Activated naive CD8-positive, alpha-beta T cell (primary cell): ENCODE measurements around the gene CTAGE1.
"Not testable (repeated sequence)": the region's sequence is repeated elsewhere in the genome, so short reads cannot be mapped to it uniquely, and the experiment has no call there.

Experiments
- H3K27ac Mint-ChIP-seq: one replicate; pipeline ENCODE4 v1.8.0; 2021; ENCODE audit warnings: mixed read lengths
- H3K27me3 Mint-ChIP-seq: one replicate; pipeline ENCODE4 v1.8.0; 2021; ENCODE audit warnings: mixed read lengths
- H3K36me3 Mint-ChIP-seq: one replicate; pipeline ENCODE4 v1.8.0; 2021; ENCODE audit warnings: mixed read lengths
- H3K4me1 Mint-ChIP-seq: one replicate; pipeline ENCODE4 v1.8.0; 2021; ENCODE audit warnings: low read depth, mixed read lengths
- H3K4me3 Mint-ChIP-seq: one replicate; pipeline ENCODE4 v1.8.0; 2021; ENCODE audit warnings: mild to moderate bottlenecking, mixed read lengths
- H3K9me3 Mint-ChIP-seq: one replicate; pipeline ENCODE4 v1.8.0; 2021; ENCODE audit warnings: low read depth, mixed read lengths

CTAGE1 gene, protein sequence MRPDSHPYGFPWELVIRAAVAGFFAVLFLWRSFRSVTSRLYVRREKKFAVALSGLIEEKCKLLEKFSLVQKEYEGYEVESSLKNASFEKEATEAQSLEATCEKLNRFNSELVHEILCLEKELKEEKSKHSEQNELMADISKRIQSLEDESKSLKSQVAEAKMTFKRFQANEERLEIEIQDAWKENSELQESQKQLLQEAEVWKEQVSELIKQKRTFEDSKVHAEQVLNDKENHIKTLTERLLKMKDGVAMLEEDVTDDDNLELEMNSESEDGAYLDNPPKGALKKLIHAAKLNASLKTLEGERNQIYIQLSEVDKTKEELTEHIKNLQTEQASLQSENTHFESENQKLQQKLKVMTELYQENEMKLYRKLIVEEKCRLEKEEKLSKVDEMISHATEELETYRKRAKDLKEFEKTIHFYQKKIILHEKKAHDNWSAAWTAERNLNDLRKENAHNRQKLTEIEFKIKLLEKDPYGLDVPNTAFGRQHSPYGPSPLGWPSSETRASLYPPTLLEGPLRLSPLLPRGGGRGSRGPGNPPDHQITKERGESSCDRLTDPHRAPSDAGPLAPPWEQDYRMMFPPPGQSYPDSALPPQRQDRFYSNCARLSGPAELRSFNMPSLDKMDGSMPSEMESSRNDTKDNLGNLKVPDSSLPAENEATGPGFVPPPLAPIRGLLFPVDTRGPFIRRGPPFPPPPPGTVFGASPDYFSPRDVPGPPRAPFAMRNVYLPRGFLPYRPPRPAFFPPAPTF

DNA sequence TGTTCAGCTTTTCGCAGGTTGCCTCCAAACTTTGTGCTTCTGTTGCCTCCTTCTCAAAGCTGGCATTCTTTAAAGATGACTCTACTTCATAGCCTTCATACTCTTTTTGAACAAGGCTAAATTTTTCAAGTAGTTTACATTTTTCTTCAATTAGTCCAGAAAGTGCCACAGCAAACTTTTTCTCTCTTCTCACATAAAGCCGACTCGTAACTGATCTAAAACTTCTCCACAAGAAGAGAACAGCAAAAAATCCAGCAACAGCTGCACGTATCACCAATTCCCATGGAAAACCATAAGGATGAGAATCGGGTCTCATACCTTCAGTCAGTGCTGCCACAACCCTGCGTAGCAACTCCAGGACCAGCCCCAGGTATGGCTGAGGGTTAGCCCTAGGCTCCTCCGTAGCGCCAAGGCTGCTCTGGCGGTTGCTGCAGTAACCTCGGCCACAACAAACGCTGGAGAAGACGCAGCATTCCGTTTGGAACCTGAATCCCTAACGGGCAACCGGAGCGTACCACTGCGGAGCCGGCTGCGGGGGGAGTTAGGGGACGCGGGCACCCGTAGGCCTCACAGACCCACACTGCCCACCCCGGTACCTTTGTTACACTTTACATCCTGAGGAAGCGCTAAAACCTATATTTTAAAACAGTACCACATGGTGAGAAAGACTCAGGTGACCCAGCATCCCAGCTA lies at the start of gene CTAGE1:
Gene CTAGE1, minus strand, starts transcription at position 420 of the 693 bp plus-strand sequence. Its CDS starts 104 bp downstream, at position 316.
- Mint-ChIP-seq H3K4me3 (no peak within 1 kb of the TSS), H3K4me1 (no peaks in the 10 kb centered on the region), H3K9me3 (no peaks in the 10 kb centered on the region), H3K27ac (no peak within 1 kb of the TSS), H3K27me3 (no peaks in the 10 kb centered on the region), H3K36me3 (no peaks in the 10 kb centered on the region)

DNA sequence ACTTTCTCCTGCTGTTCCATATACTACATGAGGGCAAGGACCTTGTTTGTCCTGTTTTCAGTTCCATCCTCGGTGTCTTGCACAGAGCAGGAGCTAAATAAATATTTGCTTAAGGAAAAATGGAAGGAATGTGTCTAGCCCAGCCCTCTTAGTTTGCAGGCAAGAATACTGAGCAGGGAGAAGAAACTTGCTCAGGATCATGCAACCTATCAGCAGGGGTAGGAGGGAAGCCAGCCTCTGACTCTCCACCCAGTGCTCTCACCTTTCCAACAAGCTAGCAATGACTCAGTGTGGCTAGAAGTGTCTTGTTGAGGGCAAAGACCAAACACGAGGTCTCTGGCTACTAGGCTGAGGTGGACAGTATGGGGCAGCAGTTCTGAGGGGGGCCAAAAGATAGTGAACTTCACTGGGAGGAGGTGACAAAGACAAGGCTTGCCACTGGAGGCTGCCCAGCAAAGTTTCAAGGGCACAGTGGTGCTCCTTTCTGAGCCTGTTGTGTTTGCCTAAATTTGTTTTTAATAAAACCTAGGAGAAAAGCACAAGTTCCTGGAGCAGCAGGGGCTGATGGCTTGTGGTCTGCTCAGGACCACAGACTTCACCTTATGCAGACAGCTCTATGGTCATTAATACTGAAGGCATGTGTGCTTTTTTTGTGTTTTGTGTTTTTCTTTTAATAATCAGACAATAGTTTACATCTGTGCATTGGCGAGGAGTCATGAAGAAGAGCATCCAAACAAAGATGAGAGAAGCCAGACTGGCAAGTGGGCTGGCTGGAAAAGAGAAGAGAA lies 49.1 kb upstream of the CTAGE1 start:
- Mint-ChIP-seq H3K4me3 (no peak overlapping the region), H3K27ac (no peak overlapping the region), H3K4me1 (no peaks in the 10 kb centered on the region), H3K9me3 (no peaks in the 10 kb centered on the region), H3K27me3 (no peaks in the 10 kb centered on the region), H3K36me3 (no peaks in the 10 kb centered on the region)

DNA sequence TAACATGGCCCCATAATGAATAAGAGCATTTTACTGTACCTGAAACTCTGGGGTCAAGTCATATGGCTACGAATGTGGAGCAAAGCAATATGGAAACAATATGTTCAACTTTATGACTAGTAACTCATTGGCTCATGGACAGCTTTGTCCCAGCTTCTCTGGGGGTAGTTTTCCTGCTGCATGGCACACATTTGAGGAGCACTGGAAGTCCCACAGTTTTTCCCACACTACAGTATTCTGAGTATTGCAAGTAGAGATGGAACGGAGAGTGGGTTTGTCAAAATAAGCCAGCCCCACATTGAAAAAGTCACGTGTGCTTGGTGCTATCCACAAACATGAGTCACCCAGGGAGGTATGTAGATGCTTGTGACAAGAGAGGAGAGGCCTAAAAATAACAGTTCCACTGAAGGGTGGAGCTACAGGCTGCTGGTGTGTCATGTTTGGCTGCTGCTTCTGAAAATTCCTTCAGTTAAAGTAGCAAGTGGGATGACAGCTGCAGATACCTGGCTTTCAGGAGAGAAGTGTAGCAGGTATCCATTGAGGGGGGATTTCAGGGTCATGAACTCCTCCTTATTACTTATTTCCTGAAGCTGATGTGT lies 48.2 kb upstream of the CTAGE1 start:
- Mint-ChIP-seq H3K4me3 (no peak overlapping the region), H3K9me3 (no peaks in the 10 kb centered on the region), H3K27ac (no peak overlapping the region), H3K27me3 (no peaks in the 10 kb centered on the region), H3K4me1 (no peaks in the 10 kb centered on the region), H3K36me3 (no peaks in the 10 kb centered on the region)

DNA sequence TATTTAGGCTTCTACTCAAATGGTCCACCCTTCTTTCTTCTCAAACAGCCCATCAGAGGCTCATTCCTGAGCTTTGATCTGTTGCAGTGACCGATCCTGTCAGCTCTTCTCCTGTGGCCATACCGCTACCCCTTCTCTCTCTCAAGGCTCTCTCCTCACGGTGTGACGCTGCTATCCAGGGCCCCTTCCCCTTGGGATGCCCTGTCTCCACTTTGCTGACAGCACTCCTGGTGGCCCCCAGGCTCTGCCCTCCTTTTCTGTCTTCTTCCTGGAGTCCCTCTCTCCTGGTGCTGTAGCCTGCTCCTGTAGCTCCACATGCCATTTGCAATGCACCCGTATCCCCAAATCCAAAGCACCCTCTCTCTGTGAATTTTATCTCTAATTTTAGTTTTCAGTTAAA lies 45.4 kb upstream of the CTAGE1 start:
- H3K27me3 Mint-ChIP-seq = no peaks in the 10 kb centered on the region
- H3K36me3 Mint-ChIP-seq = no peaks in the 10 kb centered on the region
- H3K9me3 Mint-ChIP-seq = no peaks in the 10 kb centered on the region
- no peaks in the 10 kb centered on the region for H3K4me1 Mint-ChIP-seq
- no peak overlapping the region for H3K4me3 Mint-ChIP-seq
- H3K27ac Mint-ChIP-seq = no peak overlapping the region

DNA sequence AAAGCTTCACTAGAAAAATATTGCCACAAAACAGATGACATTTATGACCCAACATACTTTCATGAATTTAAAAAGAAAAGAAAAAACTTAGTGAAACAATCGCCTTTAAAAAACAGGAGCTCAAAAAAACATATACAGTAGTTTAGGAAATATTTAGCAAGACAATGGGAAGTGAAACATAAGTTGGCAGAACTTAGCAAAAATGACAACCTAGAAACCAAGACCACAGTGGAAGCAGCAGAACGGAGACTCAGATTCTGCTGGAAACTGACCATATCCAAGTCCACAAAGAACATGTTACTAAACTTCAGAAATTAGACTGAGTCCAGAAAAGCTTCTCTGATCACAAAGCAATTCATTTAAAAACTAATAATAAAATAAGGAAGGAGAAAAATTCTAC lies 41.8 kb upstream of the CTAGE1 start:
- H3K4me1 Mint-ChIP-seq = no peaks in the 10 kb centered on the region
- no peaks in the 10 kb centered on the region for H3K9me3 Mint-ChIP-seq
- H3K36me3 Mint-ChIP-seq = no peaks in the 10 kb centered on the region
- H3K27ac Mint-ChIP-seq = no peak overlapping the region
- H3K4me3 Mint-ChIP-seq = no peak overlapping the region
- peaks cover 2% of the 10 kb centered on the region for H3K27me3 Mint-ChIP-seq

DNA sequence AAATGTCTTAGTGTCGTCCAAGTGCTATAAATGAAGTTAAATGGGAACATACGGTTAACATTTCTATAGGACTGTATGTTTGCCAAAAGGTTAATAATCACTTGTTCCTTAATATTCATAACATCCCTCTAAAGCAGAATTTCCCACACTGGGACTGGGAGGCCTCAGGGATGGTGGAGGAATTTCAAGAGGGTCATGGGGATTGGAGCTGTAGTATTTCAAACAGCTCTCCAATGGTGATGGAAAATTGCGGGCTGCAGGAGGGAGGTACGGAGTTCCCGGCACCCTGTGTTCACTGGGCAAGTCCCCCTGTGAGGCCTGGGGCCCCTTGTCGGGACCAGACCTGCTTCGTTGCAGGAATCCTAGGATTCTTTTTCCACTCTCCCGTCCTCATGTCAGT lies 39.8 kb upstream of the CTAGE1 start:
- Mint-ChIP-seq H3K4me1 (no peaks in the 10 kb centered on the region), H3K27ac (no peak overlapping the region), H3K36me3 (no peaks in the 10 kb centered on the region), H3K9me3 (no peaks in the 10 kb centered on the region), H3K27me3 (peaks cover 5% of the 10 kb centered on the region), H3K4me3 (no peak overlapping the region)

DNA sequence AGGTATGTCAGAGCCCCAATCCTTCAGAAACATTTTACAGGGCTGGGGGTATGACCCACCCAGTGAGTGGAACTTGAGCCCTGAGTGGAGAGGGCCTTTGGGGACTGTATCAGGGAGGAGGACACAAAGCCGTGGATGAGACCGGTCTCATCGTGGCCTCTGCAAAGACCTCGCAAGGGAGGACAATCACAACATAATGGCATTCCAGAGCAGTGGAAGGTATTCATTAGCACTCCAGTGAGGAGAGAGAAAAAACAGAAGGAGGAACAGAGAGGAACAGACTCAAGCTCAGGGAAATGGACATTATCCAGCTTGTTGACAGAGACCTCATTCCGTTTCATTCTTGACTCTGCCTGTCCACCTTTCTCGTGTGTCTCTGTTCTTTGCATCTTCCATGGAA lies 38.8 kb upstream of the CTAGE1 start:
- Mint-ChIP-seq H3K4me3 (no peak overlapping the region), H3K9me3 (no peaks in the 10 kb centered on the region), H3K36me3 (no peaks in the 10 kb centered on the region), H3K27ac (no peak overlapping the region), H3K4me1 (peaks cover 3% of the 10 kb centered on the region), H3K27me3 (peaks cover 5% of the 10 kb centered on the region)

DNA sequence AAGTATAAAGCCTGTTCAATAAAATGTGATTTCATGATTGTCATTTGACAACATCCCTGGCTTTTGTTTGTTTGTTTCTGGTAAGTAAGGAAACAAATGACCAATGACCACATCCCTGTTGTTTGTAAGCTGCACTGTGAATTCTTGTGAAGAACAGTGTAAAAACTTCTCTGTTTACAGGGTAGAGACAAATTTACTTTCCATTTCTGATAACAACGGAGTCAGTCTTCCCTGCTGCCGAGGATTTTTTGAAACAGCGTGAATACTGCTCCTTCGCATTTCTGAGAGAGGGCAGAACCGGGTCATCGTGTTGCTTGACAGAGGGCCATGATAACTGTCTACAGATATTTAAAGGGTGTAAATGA lies 38.4 kb upstream of the CTAGE1 start:
- Mint-ChIP-seq H3K27ac (no peak overlapping the region), H3K4me1 (peaks cover 3% of the 10 kb centered on the region), H3K4me3 (no peak overlapping the region), H3K27me3 (peaks cover 5% of the 10 kb centered on the region), H3K9me3 (no peaks in the 10 kb centered on the region), H3K36me3 (no peaks in the 10 kb centered on the region)

DNA sequence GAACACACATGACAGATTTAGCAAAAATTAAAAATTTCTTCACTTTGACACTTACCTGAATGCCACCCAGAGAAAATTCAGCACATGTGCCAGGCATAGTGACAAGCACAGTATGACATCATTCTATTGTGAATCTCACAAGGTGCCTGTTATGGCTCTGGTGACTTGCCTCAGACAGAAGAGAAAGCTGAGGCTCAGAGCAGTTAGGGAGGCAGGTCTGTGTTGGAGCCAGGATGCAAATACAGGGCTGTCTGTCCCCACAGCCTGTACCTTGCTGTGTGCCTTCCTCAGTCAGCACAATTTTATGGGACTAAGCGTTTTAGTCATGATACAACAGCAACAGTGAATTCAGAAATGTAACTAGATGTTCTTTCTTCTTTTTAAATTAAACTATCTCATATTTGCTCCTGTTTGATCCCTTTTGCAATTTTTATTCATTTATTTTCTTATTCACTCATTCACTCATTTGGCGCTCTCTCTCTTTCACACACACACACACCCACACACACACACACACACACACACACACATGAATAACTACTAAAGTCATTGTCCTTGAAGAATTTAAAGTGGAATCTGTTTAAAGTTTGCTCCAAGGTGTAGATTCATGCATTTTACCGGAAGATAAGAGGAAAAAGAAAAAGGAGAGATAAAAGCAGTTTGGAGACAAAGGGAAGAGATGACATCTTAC lies 37.9 kb upstream of the CTAGE1 start:
- H3K27me3 Mint-ChIP-seq = peaks cover 5% of the 10 kb centered on the region
- H3K27ac Mint-ChIP-seq = no peak overlapping the region
- peaks cover 3% of the 10 kb centered on the region for H3K4me1 Mint-ChIP-seq
- H3K9me3 Mint-ChIP-seq = no peaks in the 10 kb centered on the region
- no peaks in the 10 kb centered on the region for H3K36me3 Mint-ChIP-seq
- no peak overlapping the region for H3K4me3 Mint-ChIP-seq

DNA sequence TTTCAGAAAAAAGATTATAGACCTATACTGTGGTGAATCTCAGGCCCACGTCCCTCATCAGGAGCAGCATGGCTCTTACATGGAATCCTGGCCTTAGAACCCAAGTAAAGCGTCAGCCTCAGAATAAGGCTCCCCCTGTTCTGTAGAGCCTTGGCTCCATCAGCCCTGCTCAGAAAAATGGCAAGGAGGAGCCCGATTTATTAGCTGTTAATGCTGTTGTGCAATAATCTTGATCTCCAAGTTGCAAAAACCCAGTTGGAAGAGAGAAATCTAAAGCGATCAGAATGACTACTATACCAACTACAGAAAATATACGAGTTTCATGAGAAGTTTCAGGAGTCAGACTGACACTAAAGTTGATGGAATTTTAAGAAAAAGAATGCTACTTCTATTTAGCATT lies 35.6 kb upstream of the CTAGE1 start:
- H3K4me3 Mint-ChIP-seq = no peak overlapping the region

DNA sequence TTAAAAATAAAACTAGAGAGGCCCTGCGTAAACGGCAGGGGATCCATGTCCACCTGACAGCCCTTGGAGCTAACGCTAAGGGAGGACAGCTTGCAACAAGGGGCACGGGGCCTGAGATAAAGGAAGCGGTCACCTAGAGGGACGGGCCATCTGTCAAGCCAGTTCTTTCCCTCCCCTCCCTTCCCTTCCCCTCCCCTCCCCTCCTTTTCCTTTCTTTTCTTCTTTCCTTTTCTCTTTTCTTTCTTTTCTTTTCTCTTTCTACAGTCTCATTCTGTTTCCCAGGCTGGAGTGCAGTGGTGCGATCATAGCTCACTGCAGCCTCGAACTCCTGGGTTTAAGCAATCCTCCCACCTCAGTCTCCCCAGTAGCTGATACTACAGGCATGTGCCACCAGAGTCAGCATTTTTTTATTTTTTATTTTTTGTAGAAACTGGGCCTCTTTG lies 34.5 kb upstream of the CTAGE1 start:
- no peak overlapping the region for H3K4me3 Mint-ChIP-seq
- peaks cover 17% of the 10 kb centered on the region for H3K9me3 Mint-ChIP-seq
- H3K27me3 Mint-ChIP-seq = peaks cover 5% of the 10 kb centered on the region
- H3K36me3 Mint-ChIP-seq = no peaks in the 10 kb centered on the region
- no peak overlapping the region for H3K27ac Mint-ChIP-seq
- H3K4me1 Mint-ChIP-seq = peaks cover 3% of the 10 kb centered on the region

More for the DNA sequence above, 35.6 kb upstream of the CTAGE1 start:
- no peak overlapping the region for H3K27ac Mint-ChIP-seq
- H3K9me3 Mint-ChIP-seq = peaks cover 17% of the 10 kb centered on the region
- H3K27me3 Mint-ChIP-seq = peaks cover 5% of the 10 kb centered on the region
- peaks cover 3% of the 10 kb centered on the region for H3K4me1 Mint-ChIP-seq
- no peaks in the 10 kb centered on the region for H3K36me3 Mint-ChIP-seq

DNA sequence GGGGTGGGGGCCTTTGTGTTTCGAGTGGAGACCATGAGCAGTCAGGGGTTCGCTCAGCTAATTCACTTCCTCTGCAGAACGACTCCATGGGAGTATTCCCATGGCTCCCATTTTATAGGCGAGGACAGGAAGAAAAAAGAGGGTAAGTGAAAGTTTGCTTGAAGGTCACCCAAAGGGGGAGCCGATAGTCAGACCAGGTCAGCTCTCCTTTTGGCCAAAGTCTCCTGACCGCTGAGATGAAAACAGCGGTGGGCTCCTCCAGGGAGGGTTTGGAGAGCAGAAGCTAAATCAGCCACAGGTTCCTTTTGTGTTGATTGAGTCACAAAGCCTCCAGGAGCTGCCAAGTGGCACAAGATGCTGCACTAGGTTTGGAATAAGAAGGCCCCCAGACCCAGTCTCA lies 34.1 kb upstream of the CTAGE1 start:
- Mint-ChIP-seq H3K4me3 (no peak overlapping the region), H3K9me3 (peaks cover 17% of the 10 kb centered on the region), H3K36me3 (no peaks in the 10 kb centered on the region), H3K27me3 (peaks cover 5% of the 10 kb centered on the region), H3K4me1 (peaks cover 3% of the 10 kb centered on the region), H3K27ac (no peak overlapping the region)

DNA sequence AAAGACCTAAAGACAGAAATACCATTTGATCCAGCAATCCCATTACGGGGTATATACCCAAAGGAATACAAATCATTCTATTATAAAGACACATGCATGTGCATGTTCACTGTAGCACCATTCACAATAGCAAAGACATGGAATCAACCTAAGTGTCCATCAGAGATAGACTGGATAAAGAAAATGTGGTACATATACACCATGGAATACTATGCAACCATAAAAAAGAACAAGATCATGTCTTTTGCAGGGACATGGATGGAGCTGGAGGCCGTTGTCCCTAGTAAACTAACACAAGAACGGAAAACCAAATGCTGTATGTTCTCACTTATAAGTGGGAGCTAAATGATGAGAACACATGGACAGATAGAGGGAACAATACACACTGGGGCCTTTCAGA lies 33.1 kb upstream of the CTAGE1 start:
- H3K4me1 Mint-ChIP-seq, H3K36me3 Mint-ChIP-seq: not testable (repeated sequence)

DNA sequence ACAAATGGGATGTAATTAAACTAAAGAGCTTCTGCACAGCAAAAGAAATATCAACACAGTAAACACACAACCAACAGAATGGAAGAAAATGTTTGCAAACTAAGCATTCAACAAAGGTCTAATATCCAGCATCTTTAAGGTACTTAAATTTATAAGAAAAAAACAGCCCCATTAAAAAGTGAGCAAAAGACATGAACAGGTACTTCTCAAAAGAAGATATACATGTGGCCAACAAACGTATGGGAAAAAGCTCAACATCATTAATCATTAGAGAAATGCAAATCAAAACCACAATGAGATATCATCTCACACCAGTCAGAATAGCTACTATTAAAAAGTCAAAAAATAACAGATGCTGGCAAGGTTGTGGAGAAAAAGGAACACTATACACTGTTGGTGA lies 32.6 kb upstream of the CTAGE1 start:
- not testable (repeated sequence) for H3K27ac Mint-ChIP-seq, H3K4me1 Mint-ChIP-seq, H3K4me3 Mint-ChIP-seq, H3K36me3 Mint-ChIP-seq, H3K27me3 Mint-ChIP-seq
- peaks cover 17% of the 10 kb centered on the region for H3K9me3 Mint-ChIP-seq

More for the DNA sequence above, 33.1 kb upstream of the CTAGE1 start:
- H3K4me3 Mint-ChIP-seq, H3K27me3 Mint-ChIP-seq, H3K27ac Mint-ChIP-seq: not testable (repeated sequence)
- peaks cover 17% of the 10 kb centered on the region for H3K9me3 Mint-ChIP-seq
